ENCODE results near the gene BCS1L. TPM values are rescaled to one million over a fixed set of nuclear protein-coding genes. Genes with fewer than 3 reads are reported as not detected.

BCS1L gene
- total RNA-seq, 6 experiments from 2014 or later, result 19.7 to 34.1 (median 28.0) TPM

DNA sequence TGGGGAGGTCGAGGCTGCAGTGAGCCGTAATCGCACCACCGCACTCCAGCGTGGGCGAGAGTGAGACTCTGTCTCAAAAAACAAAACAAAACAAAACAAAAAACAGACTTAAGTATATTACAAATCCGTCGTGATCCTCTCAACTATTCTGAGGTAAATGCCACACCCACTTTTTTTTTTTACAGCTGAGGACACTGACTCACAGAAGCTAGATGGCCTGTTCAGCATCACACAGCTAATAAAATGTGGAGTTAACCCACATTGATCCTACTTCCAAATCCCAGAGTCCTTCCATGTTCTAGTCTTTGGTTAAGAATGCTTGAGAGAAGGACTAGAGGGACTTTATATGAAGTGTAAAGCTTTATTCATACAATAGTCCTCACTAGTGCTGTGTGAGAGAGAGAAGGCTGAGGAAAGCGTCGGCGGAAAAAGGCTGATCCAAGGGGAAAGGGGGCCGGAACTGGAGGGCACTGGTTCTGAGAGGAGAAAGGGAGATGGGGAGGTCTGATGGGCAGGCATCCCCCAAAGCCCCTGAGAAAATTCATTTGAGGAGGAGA, 11.7 kb downstream of the BCS1L start:
- no peaks in the 10 kb centered on the region for H3K27me3 ChIP-seq
- H3K4me3 ChIP-seq, result peak overlapping the region; percentile 58 to 90 (median 75)
- ATAC-seq, result no peak
- peaks cover 0 to 22% (median 11%) of the 10 kb centered on the region in 4 donors for H3K36me3 ChIP-seq
- 45% methylated on average over 12 of the region's 12 CpGs for WGBS (ENCODE audit: insufficient coverage, low coverage, low lambda C conversion rate, missing lambda C conversion rate)
- H3K4me1 ChIP-seq, result peaks cover 0 to 15% (median 4%) of the 10 kb centered on the region in 4 donors
- intact Hi-C loops (cut with DNase I), result no loop called here
- H3K9me3 ChIP-seq, result no peaks in the 10 kb centered on the region
- no peak for DNase-seq
- H3K27ac ChIP-seq, result peak overlapping the region in 1 of 3 donors; percentile 30
- no peak for TF ChIP-seq POLR2A (IDR thresholded peaks at IDR 0.05)
- TF ChIP-seq, protein P1, sequence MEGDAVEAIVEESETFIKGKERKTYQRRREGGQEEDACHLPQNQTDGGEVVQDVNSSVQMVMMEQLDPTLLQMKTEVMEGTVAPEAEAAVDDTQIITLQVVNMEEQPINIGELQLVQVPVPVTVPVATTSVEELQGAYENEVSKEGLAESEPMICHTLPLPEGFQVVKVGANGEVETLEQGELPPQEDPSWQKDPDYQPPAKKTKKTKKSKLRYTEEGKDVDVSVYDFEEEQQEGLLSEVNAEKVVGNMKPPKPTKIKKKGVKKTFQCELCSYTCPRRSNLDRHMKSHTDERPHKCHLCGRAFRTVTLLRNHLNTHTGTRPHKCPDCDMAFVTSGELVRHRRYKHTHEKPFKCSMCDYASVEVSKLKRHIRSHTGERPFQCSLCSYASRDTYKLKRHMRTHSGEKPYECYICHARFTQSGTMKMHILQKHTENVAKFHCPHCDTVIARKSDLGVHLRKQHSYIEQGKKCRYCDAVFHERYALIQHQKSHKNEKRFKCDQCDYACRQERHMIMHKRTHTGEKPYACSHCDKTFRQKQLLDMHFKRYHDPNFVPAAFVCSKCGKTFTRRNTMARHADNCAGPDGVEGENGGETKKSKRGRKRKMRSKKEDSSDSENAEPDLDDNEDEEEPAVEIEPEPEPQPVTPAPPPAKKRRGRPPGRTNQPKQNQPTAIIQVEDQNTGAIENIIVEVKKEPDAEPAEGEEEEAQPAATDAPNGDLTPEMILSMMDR (IDR thresholded peaks at IDR 0.05), result no peak

DNA sequence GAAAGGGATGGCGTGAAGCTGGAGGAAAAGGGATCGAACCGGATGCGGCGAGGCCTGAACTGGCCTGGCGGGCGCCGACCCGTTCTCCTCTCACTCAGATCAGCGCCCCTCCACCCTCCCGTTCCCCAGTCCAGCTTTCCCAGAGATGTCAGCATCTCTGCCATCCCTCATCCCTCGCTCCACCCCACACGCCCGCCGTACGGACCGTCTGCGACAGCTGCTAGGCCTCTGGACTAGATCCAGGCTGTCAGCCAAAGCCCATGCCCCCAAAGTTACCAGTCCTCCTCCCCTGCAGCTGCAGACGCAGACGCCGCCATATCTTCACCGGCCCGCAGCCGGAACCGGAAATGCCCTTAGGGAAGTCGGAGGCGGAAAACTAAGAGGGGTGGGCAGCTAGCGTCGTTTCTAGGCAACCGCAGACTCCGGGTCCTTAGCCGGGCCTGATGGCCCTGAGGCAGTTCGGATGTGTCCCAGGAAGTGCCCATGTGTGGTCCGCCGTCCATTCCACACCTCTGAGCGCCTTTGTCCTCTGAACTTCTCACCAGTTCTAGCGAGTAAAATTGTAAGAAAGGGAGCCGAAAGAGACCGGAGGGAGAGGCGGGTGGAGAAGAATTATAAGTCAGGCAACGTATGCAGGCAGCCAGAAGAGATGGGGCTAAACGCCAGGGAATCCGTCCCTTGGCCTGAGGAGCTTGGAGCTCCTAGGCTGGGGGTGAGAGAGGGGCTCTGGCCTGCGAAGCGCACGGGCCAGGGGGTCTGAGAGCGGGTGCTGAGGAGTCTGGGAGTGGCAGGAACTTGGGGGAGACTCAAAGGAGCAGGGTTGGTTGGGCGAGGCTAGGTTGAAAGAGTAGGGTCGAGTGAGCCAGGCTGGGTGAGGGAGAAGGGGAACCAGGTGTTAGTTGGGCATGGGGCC, 12.4 kb downstream of the BCS1L start, which contains the start of the genes RNF25 and STK36:
Gene RNF25, minus strand, starts transcription at position 349 of the 913 bp plus-strand sequence. Its CDS starts 32 bp downstream, at position 317.
Gene STK36, plus strand, starts transcription at position 433 of the 913 bp plus-strand sequence. CDS start 744 bp downstream, outside the sequence.
- peak; percentile 84 to 90 (median 89) for DNase-seq
- WGBS (ENCODE audit: insufficient coverage, low coverage, low lambda C conversion rate, missing lambda C conversion rate), result under 1% methylated on average over 35 of the region's 49 CpGs
- Histone ChIP-seq H3K27me3 (no peaks in the 10 kb centered on the region), H3K27ac (peak within 1 kb of the TSS; percentile 16 to 55 (median 30)), H3K4me3 (peak within 1 kb of the TSS; percentile 58 to 90 (median 75)), H3K36me3 (peaks cover 0 to 17% (median 8%) of the 10 kb centered on the region in 4 donors), H3K4me1 (peaks cover 0 to 15% (median 4%) of the 10 kb centered on the region in 4 donors), H3K9me3 (no peaks in the 10 kb centered on the region)
- ATAC-seq, result peak; percentile 97 to 99 (median 99)
- peak; percentile 52 for TF ChIP-seq POLR2A (IDR thresholded peaks at IDR 0.05)
- TF ChIP-seq, protein P1 (IDR thresholded peaks at IDR 0.05), result no peak
- intact Hi-C loops (cut with DNase I), result no loop called here

DNA sequence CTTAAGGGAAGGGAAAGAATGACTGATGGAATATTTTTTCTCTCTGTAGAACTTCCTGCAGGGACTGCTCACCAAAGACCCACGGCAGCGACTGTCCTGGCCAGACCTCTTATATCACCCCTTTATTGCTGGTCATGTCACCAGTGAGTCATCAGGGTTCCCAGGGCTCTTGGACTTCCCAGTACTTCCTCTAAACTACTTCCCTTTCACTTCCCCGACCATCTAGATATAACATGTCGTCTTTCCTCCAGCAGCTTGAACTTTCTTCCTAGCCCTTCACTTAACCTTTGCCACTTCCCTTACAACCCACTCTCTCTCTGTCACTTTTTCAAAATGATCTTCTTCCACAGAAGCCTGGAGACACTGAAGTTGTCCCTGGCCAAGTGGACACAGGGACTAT, 19.6 kb downstream of the BCS1L start:
- Histone ChIP-seq H3K27ac (no peak overlapping the region), H3K4me3 (no peak overlapping the region), H3K9me3 (no peaks in the 10 kb centered on the region), H3K4me1 (no peaks in the 10 kb centered on the region), H3K27me3 (no peaks in the 10 kb centered on the region), H3K36me3 (peaks cover 0 to 19% (median 1%) of the 10 kb centered on the region in 4 donors)
- ATAC-seq (peak; percentile 31 to 66 (median 45)), DNase-seq (no peak)
- intact Hi-C loops (cut with DNase I), result no loop called here
- TF ChIP-seq, protein P1 (IDR thresholded peaks at IDR 0.05), result no peak
- no peak for TF ChIP-seq POLR2A (IDR thresholded peaks at IDR 0.05)
- 37% methylated on average over 2 of the region's 4 CpGs for WGBS (ENCODE audit: insufficient coverage, low coverage, low lambda C conversion rate, missing lambda C conversion rate)

DNA sequence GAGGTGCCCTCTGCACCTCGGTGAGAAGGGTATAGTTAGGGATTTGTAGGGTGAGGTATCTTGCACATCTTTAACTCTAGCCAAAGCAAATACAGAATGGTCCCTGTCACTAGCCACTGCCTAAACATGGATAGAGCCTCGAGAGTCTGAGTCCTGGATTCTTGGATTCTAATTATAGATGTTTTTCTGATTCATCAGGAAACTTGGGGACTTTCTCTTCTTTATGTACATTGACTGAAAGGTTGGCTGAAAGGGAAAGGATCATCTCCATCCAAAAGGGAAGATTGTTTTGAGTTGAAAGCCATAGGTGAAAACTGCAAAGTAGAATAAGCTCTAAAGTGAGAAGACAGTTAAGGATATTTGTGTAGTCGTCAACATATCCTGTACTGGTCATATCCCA, 20.6 kb downstream of the BCS1L start:
- WGBS (ENCODE audit: insufficient coverage, low coverage, low lambda C conversion rate, missing lambda C conversion rate), result 53% methylated on average over 2 of the region's 3 CpGs
- DNase-seq (no peak), ATAC-seq (no peak)
- no peak overlapping the region for H3K27ac ChIP-seq
- H3K36me3 ChIP-seq, result peaks cover 0 to 19% (median 1%) of the 10 kb centered on the region in 4 donors
- no peaks in the 10 kb centered on the region for H3K9me3 ChIP-seq
- H3K4me3 ChIP-seq, result no peak overlapping the region
- H3K27me3 ChIP-seq, result no peaks in the 10 kb centered on the region
- no peak for TF ChIP-seq POLR2A (IDR thresholded peaks at IDR 0.05)
- TF ChIP-seq, protein P1 (IDR thresholded peaks at IDR 0.05), result no peak
- intact Hi-C loops (cut with DNase I), result no loop called here
- no peaks in the 10 kb centered on the region for H3K4me1 ChIP-seq

Data from right lobe of liver (tissue), 6 donors.